K562 (cell line): ENCODE measurements around the gene PABPC5. TPM values are rescaled to one million over a fixed set of nuclear protein-coding genes. Genes with fewer than 3 reads are reported as not detected.

Source experiments
- ATAC-seq: fragments of 200-7000 bp; cut with Tn5 transposase; 3 replicates; pipeline ENCODE4 v1.9.1; 2020; ENCODE audit warnings: moderate library complexity
- BruUV-seq: library from RNA; stranded (reverse); fragments of 400-500 nt; replicated peaks from 2 replicates; lab custom pipeline; 2021; lab: Mats Ljungman, UMichigan
- CTCF ChIA-PET: fragments of 300-600 bp; formaldehyde crosslinking; extraction: SDS; loops from one replicate; lab custom pipeline; 2021; ENCODE audit warnings: low intra/inter-chr PET ratio; lab: Yijun Ruan, JAX
- POLR2A ChIA-PET: fragments of 300-600, 350-650 bp; sonication (Branson Sonifier 250); formaldehyde crosslinking; extraction: SDS; loops from one replicate; lab custom pipeline; 2021; ENCODE audit warnings: antibody characterized with exemption, inconsistent platforms; lab: Yijun Ruan, JAX
- DNase-seq, 4 experiments: peaks; one replicate each; pipeline versions ENCODE4 v3.0.0 to v3.0.0-alpha.2; 2011 to 2018; ENCODE audit warnings: low spot score in 3 of 4, mixed read lengths in 3 of 4; ENCODE audit errors: extremely low read depth in 1 of 4
- FAIRE-seq: peaks from 2 replicates; lab custom pipeline; 2011; peaks lifted over from hg19 to GRCh38; lab: Jason Lieb, UNC
- H2AFZ ChIP-seq: 2 replicates; pipeline ENCODE4 v1.6.0; 2011; ENCODE audit warnings: low read depth, low read length, control low read depth, inconsistent platforms
- H3K27ac ChIP-seq: fragments of 200-600 bp; 3 replicates; pipeline ENCODE4 v1.8.0; 2011; ENCODE audit warnings: low read depth, mild to moderate bottlenecking, control low read depth, inconsistent platforms, low read length, moderate library complexity, mixed read lengths; ENCODE audit errors: extremely low read depth
- H3K27me3 ChIP-seq, 2 experiments: fragments of 300-600 bp in 1 of 2; 2 replicates in 1 of 2; 3 replicates in 1 of 2; pipeline versions ENCODE4 v1.6.0 to v1.8.0; 2011; ENCODE audit warnings: inconsistent platforms in 2 of 2, low read length in 2 of 2, mild to moderate bottlenecking in 1 of 2, mixed read lengths in 1 of 2, moderate library complexity in 1 of 2; ENCODE audit not compliant: control insufficient read depth in 2 of 2, insufficient read depth in 2 of 2
- H3K36me3 ChIP-seq: fragments of 300-600 bp; 3 replicates; pipeline ENCODE4 v1.8.0; 2011; ENCODE audit warnings: mild to moderate bottlenecking, low read length, inconsistent platforms; ENCODE audit not compliant: control insufficient read depth, insufficient read depth
- H3K4me1 ChIP-seq, 2 experiments: fragments of 200-600 bp in 1 of 2; replicated peaks in 1 of 2; 2 replicates in 1 of 2; 3 replicates in 1 of 2; pipeline versions ENCODE4 v1.5.1 to v1.8.0; 2011; ENCODE audit warnings: inconsistent platforms in 2 of 2, low read length in 2 of 2, mild to moderate bottlenecking in 1 of 2, mixed read lengths in 1 of 2, moderate library complexity in 1 of 2; ENCODE audit not compliant: control insufficient read depth in 2 of 2, insufficient read depth in 2 of 2
- H3K4me2 ChIP-seq: 2 replicates; pipeline ENCODE4 v1.6.1; 2011; ENCODE audit warnings: low read length, control low read depth, inconsistent platforms, mixed read lengths; ENCODE audit not compliant: insufficient read depth
- H3K4me3 ChIP-seq: fragments of 200-600 bp; sonication (generic), shearing (Covaris generic); 2 replicates; pipeline ENCODE4 v1.5.1; 2016; ENCODE audit warnings: control low read depth, inconsistent platforms
- H3K79me2 ChIP-seq: fragments of 200-600 bp; 3 replicates; pipeline ENCODE4 v1.8.0; 2011; ENCODE audit warnings: low read length, inconsistent platforms; ENCODE audit not compliant: control insufficient read depth, insufficient read depth
- H3K9ac ChIP-seq, 2 experiments: 2 replicates each; pipeline versions ENCODE4 v1.6.0 to v1.6.1; 2011; ENCODE audit warnings: low read depth in 2 of 2, low read length in 2 of 2, control low read depth in 1 of 2, inconsistent platforms in 1 of 2, mild to moderate bottlenecking in 1 of 2, mixed read lengths in 1 of 2; ENCODE audit not compliant: insufficient read depth in 1 of 2
- H3K9me1 ChIP-seq: one replicate; pipeline ENCODE4 v1.6.0; 2011; ENCODE audit warnings: inconsistent platforms, mild to moderate bottlenecking, low read length, moderate library complexity; ENCODE audit not compliant: control insufficient read depth, insufficient read depth
- H3K9me3 ChIP-seq: replicated peaks from 2 replicates; pipeline ENCODE4 v1.5.1; 2011; ENCODE audit warnings: low read depth, low read length, inconsistent platforms; ENCODE audit not compliant: control insufficient read depth, insufficient read depth
- H4K20me1 ChIP-seq: replicated peaks from 2 replicates; pipeline ENCODE4 v1.6.1; 2011; ENCODE audit warnings: low read length, inconsistent platforms, mixed read lengths; ENCODE audit not compliant: control insufficient read depth, insufficient read depth
- CCAR2 ChIP-seq: fragments of 200-400 bp; formaldehyde crosslinking; IDR thresholded peaks from 2 replicates; pipeline ENCODE4 v1.6.1; 2017; ENCODE audit warnings: mild to moderate bottlenecking, low read depth, low read length
- CHAMP1 ChIP-seq: fragments of 450-650 bp; IDR thresholded peaks from 2 replicates; pipeline ENCODE4 v1.6.1; 2016; ENCODE audit warnings: mild to moderate bottlenecking
- CREBBP ChIP-seq: IDR thresholded peaks from one replicate; pipeline ENCODE4 v1.6.1; 2012; ENCODE audit warnings: low read depth, mild to moderate bottlenecking, control low read depth, inconsistent platforms, low read length
- CSDE1 ChIP-seq, 2 experiments: fragments of 450-650 bp; IDR thresholded peaks; 2 replicates each; pipeline ENCODE4 v1.6.1; 2016; ENCODE audit warnings: mild to moderate bottlenecking in 1 of 2
- KAT8 ChIP-seq: fragments of 450-650 bp; IDR thresholded peaks from 2 replicates; pipeline ENCODE4 v1.6.1; 2016; ENCODE audit warnings: low read depth, mild to moderate bottlenecking
- MEF2D ChIP-seq: conservative IDR thresholded peaks from 2 replicates; pipeline ENCODE4 v1.6.1; 2016; ENCODE audit warnings: low read depth, missing genetic modification characterization, missing compliant biosample characterization
- MLLT1 ChIP-seq, 2 experiments: fragments of 450-650 bp; IDR thresholded peaks; 2 replicates each; pipeline ENCODE4 v1.6.1; 2016
- NR1H2 ChIP-seq: sonication (generic); formaldehyde crosslinking; IDR thresholded peaks from 2 replicates; pipeline ENCODE4 v1.4.0; 2020; ENCODE audit warnings: mild to moderate bottlenecking, missing genetic modification reagents
- NR4A1 ChIP-seq, 2 experiments: fragments of 250-450 bp in 1 of 2; fragments of 450-650 bp in 1 of 2; sonication (Bioruptor Pico) in 1 of 2; IDR thresholded peaks; 2 replicates each; pipeline versions ENCODE4 v1.4.0 to v1.6.1; 2016 to 2020; ENCODE audit warnings: mild to moderate bottlenecking in 2 of 2, missing compliant biosample characterization in 1 of 2, missing genetic modification characterization in 1 of 2, moderate library complexity in 1 of 2
- SREBF1 ChIP-seq: fragments of 150-350 bp; IDR thresholded peaks from 2 replicates; pipeline ENCODE4 v1.6.1; 2014; ENCODE audit warnings: antibody characterized with exemption, low read depth, low read length, borderline replicate concordance
- SRSF9 ChIP-seq: fragments of 200-400 bp; formaldehyde crosslinking; IDR thresholded peaks from 2 replicates; pipeline ENCODE4 v1.6.1; 2017; ENCODE audit warnings: low read depth, low read length, borderline replicate concordance
- TAL1 ChIP-seq: fragments of 450-650 bp; IDR thresholded peaks from 2 replicates; pipeline ENCODE4 v1.6.1; 2016; ENCODE audit warnings: mild to moderate bottlenecking
- ZNF444 ChIP-seq: fragments of 250-450 bp; sonication (Bioruptor Pico); IDR thresholded peaks from 2 replicates; pipeline ENCODE4 v1.4.0; 2020; ENCODE audit warnings: mild to moderate bottlenecking, moderate library complexity
- ZNF696 ChIP-seq: fragments of 250-450 bp; sonication (Bioruptor Pico); conservative IDR thresholded peaks from 2 replicates; pipeline ENCODE4 v1.4.0; 2020; ENCODE audit warnings: mild to moderate bottlenecking, moderate library complexity
- ZNF707 ChIP-seq: fragments of 250-450 bp; sonication (Bioruptor Pico); conservative IDR thresholded peaks from 2 replicates; pipeline ENCODE4 v1.8.0; 2022; ENCODE audit warnings: inconsistent platforms, mild to moderate bottlenecking, moderate library complexity
- WGBS: fragments of 100-300 bp; shearing (Covaris generic); methylation state at CpG from one replicate; pipeline ENCODE4 v1.1.6; 2016; ENCODE audit warnings: low coverage, mixed read lengths; ENCODE audit not compliant: insufficient coverage; ENCODE audit errors: missing lambda C conversion rate; 5-methylcytosine and 5-hydroxymethylcytosine counted together
- in situ Hi-C: fragments of 300-500 bp; cut with MboI; formaldehyde crosslinking; loops from 4 replicates; pipeline ENCODE4 v1.15.0; 2018; ENCODE audit warnings: inconsistent platforms, mixed read lengths
- intact Hi-C: fragments of 100-400 bp; cut with micrococcal nuclease; formaldehyde crosslinking; loops from 2 replicates; pipeline ENCODE4 v1.14.2; 2022
- polyA plus RNA-seq, 8 experiments: library from polyadenylated mRNA; depleted of rRNA in 4 of 8; stranded (reverse) in 5 of 8; unstranded in 3 of 8; fragments of >200 nt; fragmentation: Nextera tagmentation in 2 of 8; fragmentation: Illumina TruSeq in 1 of 8; extraction: Ambion mirVana in 2 of 8; extraction: Trizol in 1 of 8; gene quantifications; 2 replicates each; pipeline versions ENCODE4 v1.2.1 to v1.2.3, GENCODE V29; 2011 to 2014; ENCODE audit warnings: inconsistent platforms in 1 of 8, missing spikeins in 1 of 8
- total RNA-seq, 7 experiments: library from RNA; depleted of rRNA in 6 of 7; stranded (reverse); fragments of >200 nt in 6 of 7; fragmentation: Illumina TruSeq in 2 of 7; extraction: Trizol in 2 of 7; gene quantifications; 2 replicates each; pipeline versions ENCODE4 v1.2.1 to v1.2.3, GENCODE V29; 2011 to 2021; ENCODE audit warnings: low replicate concordance in 1 of 7

Gene PABPC5
- total and polyA plus RNA-seq, 9 of the 15 experiments (the other 6 are each of a cell fraction or from before 2014, with no cell fraction given), result not detected

GRCh38 chrX:91414713-91415112 is 19.9 kb upstream of the PABPC5 start:
- no peaks in the 10 kb centered on the region for H3K9me3 ChIP-seq
- H3K4me1 ChIP-seq, result no peaks in the 10 kb centered on the region
- POLR2A ChIA-PET, result no interaction called here
- CTCF ChIA-PET, result no interaction called here
- WGBS, result 3% methylated on average over 6 of the region's 6 CpGs
- in situ Hi-C loops, result no loop called here
- ATAC-seq, result no peak
- H3K36me3 ChIP-seq, result no peaks in the 10 kb centered on the region
- no peak overlapping the region for H3K4me3 ChIP-seq
- H3K9me1 ChIP-seq, result no peaks in the 10 kb centered on the region
- no peak overlapping the region for H3K4me2 ChIP-seq
- H3K27me3 ChIP-seq, result no peaks in the 10 kb centered on the region
- intact Hi-C loops, result no loop called here
- H2AFZ ChIP-seq, result no peak overlapping the region
- no peak overlapping the region for H3K9ac ChIP-seq
- H4K20me1 ChIP-seq, result no peaks in the 10 kb centered on the region
- TF ChIP-seq TAL1 (no peak), ZNF707 (CRISPR knock-in tag) (no peak), NR1H2 (no peak), SREBF1 (no peak), KAT8 (no peak), CREBBP (no peak), ZNF696 (no peak), ZNF444 (no peak), CCAR2 (no peak), MLLT1 (IDR thresholded peaks at IDR 0.05) (no peak), CSDE1 (IDR thresholded peaks at IDR 0.05) (no peak), CHAMP1 (no peak), MEF2D (tag) (no peak), SRSF9 (no peak), NR4A1 (CRISPR knock-in tag; IDR thresholded peaks at IDR 0.05) (no peak), NR4A1 (tag; IDR thresholded peaks at IDR 0.05) (no peak)
- no TSS peak for BruUV-seq
- FAIRE-seq, result no peak
- DNase-seq, result peak in 2 of 4 experiments; percentile 1 to 3
- H3K27ac ChIP-seq, result no peak overlapping the region
- H3K79me2 ChIP-seq, result no peaks in the 10 kb centered on the region
